ENCODE measurements around the gene DNMBP.
"Not testable (repeated sequence)": the region's sequence is repeated elsewhere in the genome, so short reads cannot be mapped to it uniquely, and the experiment has no call there.

Gene DNMBP

GRCh38 chr10:99870123-99870730 is 139.5 kb downstream of the DNMBP start:
- TF ChIP-seq CTCF (conservative IDR thresholded peaks at IDR 0.05): no peak
- no peak overlapping the region for H3K27ac ChIP-seq

GRCh38 chr10:99869581-99870122 is 140.1 kb downstream of the DNMBP start:
- H3K27ac ChIP-seq: no peak overlapping the region
- TF ChIP-seq CTCF (conservative IDR thresholded peaks at IDR 0.05): no peak

- H3K27ac ChIP-seq: not testable (repeated sequence)
Observed at GRCh38 chr10:99867250-99867649, 142.5 kb downstream of the DNMBP start.

GRCh38 chr10:99863535-99864240 is 146.1 kb downstream of the DNMBP start:
- H3K27ac ChIP-seq: not testable (repeated sequence)

- no peak overlapping the region for H3K27ac ChIP-seq
- no peak for TF ChIP-seq CTCF (conservative IDR thresholded peaks at IDR 0.05)
Observed at GRCh38 chr10:99860466-99860865, 149.3 kb downstream of the DNMBP start.

GRCh38 chr10:99859585-99859984 is 150.2 kb downstream of the DNMBP start:
- no peak overlapping the region for H3K27ac ChIP-seq
- TF ChIP-seq CTCF (conservative IDR thresholded peaks at IDR 0.05): no peak; the same call in 1 of the 2 replicates

- no peak overlapping the region for H3K27ac ChIP-seq
- TF ChIP-seq CTCF (conservative IDR thresholded peaks at IDR 0.05): no peak
Observed at GRCh38 chr10:99858849-99859248, 150.9 kb downstream of the DNMBP start.

GRCh38 chr10:99855479-99856071 is 154.2 kb downstream of the DNMBP start:
- TF ChIP-seq CTCF (conservative IDR thresholded peaks at IDR 0.05): no peak

More at GRCh38 chr10:99855479-99856071, 154.2 kb downstream of the DNMBP start:
- H3K27ac ChIP-seq: no peak overlapping the region
